ENCODE data around the gene WDR45.

WDR45 gene

DNA sequence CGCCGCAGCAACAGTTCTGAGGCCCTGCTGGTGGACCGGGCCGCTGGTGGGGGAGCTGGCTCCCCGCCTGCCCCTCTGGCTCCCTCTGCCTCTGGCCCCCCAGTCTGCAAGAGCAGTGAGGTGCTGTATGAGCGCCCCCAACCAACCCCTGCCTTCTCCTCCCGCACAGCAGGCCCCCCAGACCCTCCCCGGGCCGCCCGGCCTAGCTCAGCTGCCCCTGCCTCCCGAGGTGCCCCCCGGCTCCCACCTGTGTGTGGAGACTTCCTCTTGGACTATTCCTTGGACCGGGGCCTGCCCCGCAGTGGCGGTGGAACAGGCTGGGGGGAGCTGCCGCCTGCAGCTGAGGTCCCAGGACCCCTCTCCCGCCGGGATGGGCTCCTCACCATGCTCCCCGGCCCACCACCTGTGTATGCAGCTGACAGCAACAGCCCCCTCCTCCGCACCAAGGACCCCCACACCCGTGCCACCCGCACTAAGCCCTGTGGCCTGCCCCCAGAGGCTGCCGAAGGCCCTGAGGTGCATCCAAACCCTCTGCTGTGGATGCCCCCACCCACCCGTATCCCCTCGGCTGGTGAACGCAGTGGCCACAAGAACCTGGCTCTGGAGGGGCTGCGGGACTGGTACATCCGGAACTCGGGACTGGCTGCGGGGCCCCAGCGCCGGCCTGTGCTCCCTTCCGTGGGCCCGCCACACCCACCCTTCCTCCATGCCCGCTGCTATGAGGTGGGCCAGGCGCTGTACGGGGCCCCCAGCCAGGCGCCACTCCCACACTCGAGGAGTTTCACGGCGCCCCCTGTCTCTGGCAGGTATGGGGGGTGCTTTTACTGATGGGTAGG lies 12.2 kb downstream of the WDR45 start:
- ATAC-seq (ENCODE audit: low read depth): no peak
- no peaks in the 10 kb centered on the region for H3K9me3 ChIP-seq (ENCODE audit: severe bottlenecking)
- H3K4me3 ChIP-seq (ENCODE audit: severe bottlenecking): no peak overlapping the region
- no peak for DNase-seq (ENCODE audit: low spot score)
- H3K36me3 ChIP-seq (ENCODE audit: low read depth): 0 out of 2 replicates have a peak, but pooled peaks cover 2% of the 10 kb centered on the region
- TF ChIP-seq, protein P1, sequence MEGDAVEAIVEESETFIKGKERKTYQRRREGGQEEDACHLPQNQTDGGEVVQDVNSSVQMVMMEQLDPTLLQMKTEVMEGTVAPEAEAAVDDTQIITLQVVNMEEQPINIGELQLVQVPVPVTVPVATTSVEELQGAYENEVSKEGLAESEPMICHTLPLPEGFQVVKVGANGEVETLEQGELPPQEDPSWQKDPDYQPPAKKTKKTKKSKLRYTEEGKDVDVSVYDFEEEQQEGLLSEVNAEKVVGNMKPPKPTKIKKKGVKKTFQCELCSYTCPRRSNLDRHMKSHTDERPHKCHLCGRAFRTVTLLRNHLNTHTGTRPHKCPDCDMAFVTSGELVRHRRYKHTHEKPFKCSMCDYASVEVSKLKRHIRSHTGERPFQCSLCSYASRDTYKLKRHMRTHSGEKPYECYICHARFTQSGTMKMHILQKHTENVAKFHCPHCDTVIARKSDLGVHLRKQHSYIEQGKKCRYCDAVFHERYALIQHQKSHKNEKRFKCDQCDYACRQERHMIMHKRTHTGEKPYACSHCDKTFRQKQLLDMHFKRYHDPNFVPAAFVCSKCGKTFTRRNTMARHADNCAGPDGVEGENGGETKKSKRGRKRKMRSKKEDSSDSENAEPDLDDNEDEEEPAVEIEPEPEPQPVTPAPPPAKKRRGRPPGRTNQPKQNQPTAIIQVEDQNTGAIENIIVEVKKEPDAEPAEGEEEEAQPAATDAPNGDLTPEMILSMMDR (IDR thresholded peaks at IDR 0.05; ENCODE audit: poor library complexity, severe bottlenecking): no peak
- no peak overlapping the region for H3K27ac ChIP-seq (ENCODE audit: poor library complexity, severe bottlenecking)
- H3K27me3 ChIP-seq (ENCODE audit: insufficient read depth, poor library complexity, severe bottlenecking): no peaks in the 10 kb centered on the region
- no peaks in the 10 kb centered on the region for H3K4me1 ChIP-seq (ENCODE audit: insufficient read depth, poor library complexity, severe bottlenecking)

DNA sequence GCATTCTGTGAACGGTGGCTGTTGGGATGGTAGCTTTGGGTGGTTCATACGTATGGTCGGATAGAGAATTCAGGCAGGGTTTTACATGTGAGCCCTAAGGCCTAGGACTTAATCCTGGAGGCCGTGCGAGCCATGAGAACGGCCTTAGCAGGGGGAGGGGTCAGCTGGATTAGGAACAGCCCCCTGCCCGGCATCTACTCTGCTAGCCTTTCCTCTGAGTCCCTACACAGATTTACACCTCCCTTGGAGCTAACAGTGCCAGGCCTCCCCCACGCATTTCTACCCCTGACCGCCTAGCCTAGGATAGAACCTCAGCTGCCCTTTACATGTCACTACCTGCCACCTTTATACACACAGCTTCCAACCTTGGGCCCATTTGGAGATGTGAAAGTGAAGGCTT lies 13.0 kb downstream of the WDR45 start:
- Histone ChIP-seq H3K4me1 (ENCODE audit: insufficient read depth, poor library complexity, severe bottlenecking) (no peaks in the 10 kb centered on the region), H3K9me3 (ENCODE audit: severe bottlenecking) (no peaks in the 10 kb centered on the region), H3K27me3 (ENCODE audit: insufficient read depth, poor library complexity, severe bottlenecking) (no peaks in the 10 kb centered on the region), H3K27ac (ENCODE audit: poor library complexity, severe bottlenecking) (no peak overlapping the region), H3K36me3 (ENCODE audit: low read depth) (peaks cover 10% of the 10 kb centered on the region), H3K4me3 (ENCODE audit: severe bottlenecking) (no peak overlapping the region)
- ATAC-seq (ENCODE audit: low read depth) (no peak), DNase-seq (ENCODE audit: low spot score) (no peak)
- TF ChIP-seq, protein P1 (IDR thresholded peaks at IDR 0.05; ENCODE audit: poor library complexity, severe bottlenecking): no peak

DNA sequence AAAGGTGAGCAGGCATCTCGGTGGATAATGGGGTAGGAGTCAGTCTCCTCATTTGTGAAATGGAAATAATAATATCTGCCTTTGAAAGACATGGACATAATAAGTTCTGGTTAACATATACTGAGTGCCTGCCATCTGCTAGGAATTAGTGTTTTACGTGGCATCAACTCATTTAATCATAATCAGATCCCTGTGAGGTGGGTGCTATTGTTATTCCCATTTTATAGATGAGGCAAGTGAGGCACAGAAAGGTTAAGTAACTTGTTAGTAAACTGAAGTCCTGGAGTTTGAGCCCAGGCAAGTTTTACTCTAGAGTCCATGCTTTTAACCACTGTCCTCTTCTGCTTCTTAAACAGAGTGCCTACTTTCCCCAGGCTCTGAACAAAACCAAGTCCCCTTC lies 13.4 kb downstream of the WDR45 start:
- DNase-seq (ENCODE audit: low spot score) (no peak), ATAC-seq (ENCODE audit: low read depth) (no peak)
- Histone ChIP-seq H3K36me3 (ENCODE audit: low read depth) (peaks cover 14% of the 10 kb centered on the region), H3K4me3 (ENCODE audit: severe bottlenecking) (no peak overlapping the region), H3K27me3 (ENCODE audit: insufficient read depth, poor library complexity, severe bottlenecking) (no peaks in the 10 kb centered on the region), H3K9me3 (ENCODE audit: severe bottlenecking) (no peaks in the 10 kb centered on the region), H3K27ac (ENCODE audit: poor library complexity, severe bottlenecking) (no peak overlapping the region), H3K4me1 (ENCODE audit: insufficient read depth, poor library complexity, severe bottlenecking) (no peaks in the 10 kb centered on the region)
- TF ChIP-seq, protein P1 (IDR thresholded peaks at IDR 0.05; ENCODE audit: poor library complexity, severe bottlenecking): no peak

DNA sequence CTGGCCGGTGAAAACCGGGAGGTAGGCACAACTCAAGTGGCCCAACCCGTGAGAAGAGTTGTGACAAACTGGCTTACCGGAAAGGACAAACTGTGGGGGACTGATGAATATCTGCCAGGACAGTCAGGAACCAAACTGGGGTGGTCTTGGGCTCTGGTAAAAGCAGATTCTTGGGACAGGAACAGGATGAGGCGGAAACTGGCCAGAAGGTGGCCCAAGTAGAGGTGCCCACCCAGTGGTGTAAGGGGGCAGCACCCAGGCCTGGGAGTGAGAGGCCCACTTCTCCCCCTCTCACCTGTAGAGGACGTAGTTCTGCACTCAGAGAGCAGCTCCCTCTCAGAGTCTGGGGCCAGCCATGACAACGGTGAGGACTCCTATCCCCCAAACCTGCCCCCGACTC lies 15.0 kb downstream of the WDR45 start:
- Histone ChIP-seq H3K4me1 (ENCODE audit: insufficient read depth, poor library complexity, severe bottlenecking) (no peaks in the 10 kb centered on the region), H3K9me3 (ENCODE audit: severe bottlenecking) (no peaks in the 10 kb centered on the region), H3K27ac (ENCODE audit: poor library complexity, severe bottlenecking) (no peak overlapping the region)

More for the DNA sequence above, 15.0 kb downstream of the WDR45 start:
- H3K27me3 ChIP-seq (ENCODE audit: insufficient read depth, poor library complexity, severe bottlenecking): no peaks in the 10 kb centered on the region
- TF ChIP-seq, protein P1 (IDR thresholded peaks at IDR 0.05; ENCODE audit: poor library complexity, severe bottlenecking): no peak
- no peak overlapping the region for H3K4me3 ChIP-seq (ENCODE audit: severe bottlenecking)
- DNase-seq (ENCODE audit: low spot score) (no peak), ATAC-seq (ENCODE audit: low read depth) (no peak)
- peaks cover 14% of the 10 kb centered on the region for H3K36me3 ChIP-seq (ENCODE audit: low read depth)

Measured in RWPE2 (cell line).